HepG2 (cell line): ENCODE measurements around the gene CEP57L1. TPM values are rescaled to one million over a fixed set of nuclear protein-coding genes. Genes with fewer than 3 reads are reported as not detected.

Source experiments
- ATAC-seq: fragments of 200-7000 bp; cut with Tn5 transposase; 3 replicates; pipeline ENCODE4 v1.9.1; 2020; ENCODE audit warnings: mild to moderate bottlenecking, moderate library complexity
- BruUV-seq: library from RNA; stranded (reverse); fragments of 400-500 nt; replicated peaks from 2 replicates; lab custom pipeline; 2021; lab: Mats Ljungman, UMichigan
- CTCF ChIA-PET: fragments of 300-600 bp; formaldehyde crosslinking; extraction: SDS; loops from one replicate; lab custom pipeline; 2021; ENCODE audit warnings: low total read pairs, inconsistent platforms, low intra/inter-chr PET ratio; lab: Yijun Ruan, JAX
- POLR2A ChIA-PET: fragments of 350-600 bp; sonication (Branson Sonifier 250); formaldehyde crosslinking; loops from one replicate; lab custom pipeline; 2020; ENCODE audit warnings: antibody characterized with exemption, inconsistent platforms; lab: Yijun Ruan, JAX
- DNase-seq: peaks from one replicate; pipeline ENCODE4 v3.0.0-alpha.2; 2015; ENCODE audit warnings: low spot score
- FAIRE-seq: peaks from 3 replicates; lab custom pipeline; 2011; peaks lifted over from hg19 to GRCh38; lab: Jason Lieb, UNC
- H2AFZ ChIP-seq: one replicate; pipeline ENCODE4 v1.6.1; 2011; ENCODE audit warnings: low read length, inconsistent platforms
- H3K27ac ChIP-seq: fragments of 300-600 bp; 3 replicates; pipeline ENCODE4 v1.8.0; 2011; ENCODE audit warnings: mixed run types, mild to moderate bottlenecking, mixed read lengths, low read length, inconsistent platforms; ENCODE audit not compliant: insufficient read depth; ENCODE audit errors: extremely low read length
- H3K27me3 ChIP-seq, 2 experiments: fragments of 200-600 bp in 1 of 2; 2 replicates in 1 of 2; 3 replicates in 1 of 2; pipeline versions ENCODE4 v1.6.0 to v1.8.0; 2011; ENCODE audit warnings: low read length in 2 of 2, mild to moderate bottlenecking in 2 of 2, moderate library complexity in 2 of 2, inconsistent platforms in 1 of 2; ENCODE audit not compliant: insufficient read depth in 2 of 2, control insufficient read depth in 1 of 2
- H3K36me3 ChIP-seq, 2 experiments: fragments of 200-600 bp in 1 of 2; replicated peaks in 1 of 2; 2 replicates in 1 of 2; 3 replicates in 1 of 2; pipeline versions ENCODE4 v1.5.1 to v1.8.0; 2011; ENCODE audit warnings: low read length in 2 of 2, inconsistent platforms in 1 of 2; ENCODE audit not compliant: insufficient read depth in 2 of 2, control insufficient read depth in 1 of 2
- H3K4me1 ChIP-seq: 2 replicates; pipeline ENCODE4 v1.5.1; 2012; ENCODE audit warnings: low read length, inconsistent platforms; ENCODE audit not compliant: insufficient read depth
- H3K4me2 ChIP-seq: 2 replicates; pipeline ENCODE4 v1.6.0; 2011; ENCODE audit warnings: low read depth, low read length, inconsistent platforms
- H3K4me3 ChIP-seq, 3 experiments: fragments of 200-600 bp in 1 of 3; sonication (generic), shearing (Covaris generic) in 1 of 3; replicated peaks in 1 of 3; 2 replicates each; pipeline ENCODE4 v1.5.1; 2011 to 2016; ENCODE audit warnings: low read length in 3 of 3, inconsistent platforms in 2 of 3, low read depth in 2 of 3, mild to moderate bottlenecking in 2 of 3, control low read depth in 1 of 3, mixed read lengths in 1 of 3; ENCODE audit not compliant: insufficient read depth in 1 of 3
- H3K79me2 ChIP-seq: one replicate; pipeline ENCODE4 v1.6.1; 2011; ENCODE audit warnings: low read length, inconsistent platforms; ENCODE audit not compliant: insufficient read depth
- H3K9ac ChIP-seq: 2 replicates; pipeline ENCODE4 v1.6.0; 2011; ENCODE audit warnings: mild to moderate bottlenecking, low read depth, low read length, inconsistent platforms; ENCODE audit not compliant: insufficient read depth
- H3K9me3 ChIP-seq: 2 replicates; pipeline ENCODE4 v1.5.1; 2012; ENCODE audit warnings: mild to moderate bottlenecking, low read length
- H4K20me1 ChIP-seq: 2 replicates; pipeline ENCODE4 v1.6.0; 2011; ENCODE audit warnings: inconsistent platforms, mild to moderate bottlenecking, low read length, moderate library complexity; ENCODE audit not compliant: insufficient read depth
- ARID5B ChIP-seq: IDR thresholded peaks from 2 replicates; pipeline ENCODE4 v1.4.0; 2020; ENCODE audit warnings: mild to moderate bottlenecking, missing genetic modification reagents
- BCL6 ChIP-seq: IDR thresholded peaks from 2 replicates; pipeline ENCODE4 v1.6.1; 2016; ENCODE audit warnings: missing genetic modification reagents, missing compliant biosample characterization
- EP300 ChIP-seq, 3 experiments: sonication (generic) in 1 of 3; formaldehyde crosslinking in 1 of 3; IDR thresholded peaks; 2 replicates each; pipeline versions ENCODE4 v1.5.1 to v1.6.1; 2011 to 2020; ENCODE audit warnings: low read depth in 2 of 3, low read length in 2 of 3, borderline replicate concordance in 1 of 3, improper control_type of control experiment in 1 of 3, mild to moderate bottlenecking in 1 of 3, missing genetic modification reagents in 1 of 3, moderate library complexity in 1 of 3
- HMG20A ChIP-seq: IDR thresholded peaks from 2 replicates; pipeline ENCODE4 v1.6.1; 2016; ENCODE audit warnings: borderline replicate concordance
- NFIC ChIP-seq: IDR thresholded peaks from 2 replicates; pipeline ENCODE4 v1.6.1; 2012; ENCODE audit warnings: mild to moderate bottlenecking, low read length, inconsistent platforms
- ONECUT2 ChIP-seq: sonication (generic); formaldehyde crosslinking; IDR thresholded peaks from 2 replicates; pipeline ENCODE4 v1.4.0; 2020; ENCODE audit warnings: missing genetic modification reagents
- PAXIP1 ChIP-seq: sonication (generic); formaldehyde crosslinking; conservative IDR thresholded peaks from 2 replicates; pipeline ENCODE4 v1.4.0; 2020; ENCODE audit warnings: mild to moderate bottlenecking, missing genetic modification reagents, moderate library complexity
- SOX5 ChIP-seq: IDR thresholded peaks from 2 replicates; pipeline ENCODE4 v1.6.1; 2016; ENCODE audit warnings: borderline replicate concordance
- TCF7L2 ChIP-seq: IDR thresholded peaks from 2 replicates; pipeline ENCODE4 v1.6.1; 2011; ENCODE audit warnings: mild to moderate bottlenecking, low read depth, low read length, moderate library complexity
- TIGD3 ChIP-seq: sonication (generic); formaldehyde crosslinking; IDR thresholded peaks from 2 replicates; pipeline ENCODE4 v1.5.1; 2020; ENCODE audit warnings: mild to moderate bottlenecking, missing genetic modification reagents, borderline replicate concordance
- ZBTB2 ChIP-seq: sonication (generic); formaldehyde crosslinking; IDR thresholded peaks from 2 replicates; pipeline ENCODE4 v1.8.0; 2022; ENCODE audit warnings: low read depth, missing genetic modification reagents
- WGBS: methylation state at CpG from one replicate; pipeline ENCODE4 v1.1.6; 2017; ENCODE audit warnings: low lambda C conversion rate; 5-methylcytosine and 5-hydroxymethylcytosine counted together
- in situ Hi-C: cut with HindIII; loops from 2 replicates; pipeline ENCODE4 v1.10.0; 2017; ENCODE audit warnings: low pct_unique_long_range_greater_than_20kb; ENCODE audit not compliant: extremely low pct_ligation_motif_present
- intact Hi-C: fragments of 100-400 bp; cut with micrococcal nuclease; formaldehyde crosslinking; loops from one replicate; pipeline ENCODE4 v1.10.0; 2022; ENCODE audit not compliant: unreplicated experiment
- polyA plus RNA-seq, 8 experiments: library from polyadenylated mRNA; depleted of rRNA in 3 of 8; stranded (reverse) in 7 of 8; unstranded in 1 of 8; fragments of >200 nt; fragmentation: Illumina TruSeq in 4 of 8; extraction: Trizol in 4 of 8; gene quantifications; 2 replicates each; pipeline versions ENCODE4 v1.2.1 to v1.2.3, GENCODE V29; 2011 to 2016; ENCODE audit warnings: low read depth in 4 of 8, missing spikeins in 1 of 8, mixed read lengths in 1 of 8; ENCODE audit not compliant: insufficient read depth in 1 of 8
- total RNA-seq, 5 experiments: library from RNA; depleted of rRNA; stranded (reverse); fragments of >200 nt; fragmentation: Illumina TruSeq; extraction: Trizol; gene quantifications; 2 replicates each; pipeline ENCODE4 v1.2.3, GENCODE V29; 2016; ENCODE audit warnings: low read depth in 1 of 5

The CEP57L1 gene
- total and polyA plus RNA-seq, 2 of the 13 experiments (the other 11 are each of a cell fraction or from before 2014, with no cell fraction given) = 7.7 to 15.5 TPM

- in situ Hi-C loops (no loop called here), intact Hi-C loops (loop anchor here (1.0 to 2.0 kb wide), 2 partner anchors 9 to 42 kb away; no protein-coding TSS in a partner anchor)
- H4K20me1 ChIP-seq = no peaks in the 10 kb centered on the region
- H3K79me2 ChIP-seq = no peaks in the 10 kb centered on the region
- H3K4me1 ChIP-seq = peaks cover 48% of the 10 kb centered on the region
- H3K9ac ChIP-seq = peak overlapping the region; percentile 27; the same call in 1 of the 2 replicates
- no peaks in the 10 kb centered on the region for H3K36me3 ChIP-seq
- H3K4me3 ChIP-seq = no peak overlapping the region
- no peaks in the 10 kb centered on the region for H3K27me3 ChIP-seq
- ATAC-seq (peak; percentile 85), DNase-seq (peak; percentile 78), FAIRE-seq (peak; percentile 37)
- POLR2A ChIA-PET = interaction anchor here (1.0 to 1.4 kb wide), 3 partner anchors 41 to 492 kb away, joined by 4 to 7 read pairs (median 5); partner anchors contain the start of genes CEP57L1 and SESN1
- BruUV-seq = no TSS peak
- no peaks in the 10 kb centered on the region for H3K9me3 ChIP-seq
- peak overlapping the region; percentile 59 for H3K4me2 ChIP-seq
- no peak overlapping the region for H2AFZ ChIP-seq
- CTCF ChIA-PET = interaction anchor here (1.0 kb wide), 1 partner anchor 23 kb away, joined by 3 read pairs; no protein-coding TSS in a partner anchor
- WGBS = 0% methylated on average over 1 of the region's 1 CpG
- peak overlapping the region; percentile 52 for H3K27ac ChIP-seq
- peak; percentile 44; the same call in 1 of the 2 replicates for TF ChIP-seq HMG20A (CRISPR knock-in tag)
- no peak for TF ChIP-seq ZBTB2
- TF ChIP-seq TIGD3 = no peak
- peak; percentile 71 for TF ChIP-seq BCL6 (CRISPR knock-in tag)
- TF ChIP-seq TCF7L2 = peak; percentile 57; the same call in 1 of the 2 replicates
- TF ChIP-seq EP300 (IDR thresholded peaks at IDR 0.05; ENCODE audit: low read depth in 2 of 2, low read length in 2 of 2) = peak in 1 of 2 experiments; percentile 67; a peak in 1 of 4 replicates
- no peak for TF ChIP-seq EP300 (CRISPR knock-in tag; IDR thresholded peaks at IDR 0.05; ENCODE audit: borderline replicate concordance)
- TF ChIP-seq NFIC = no peak
- TF ChIP-seq ONECUT2 (CRISPR knock-in tag) = peak; percentile 96
- 0 out of 2 replicates have a peak, but pooled peaks have one; percentile 35 for TF ChIP-seq PAXIP1
- TF ChIP-seq ARID5B = peak; percentile 84
- TF ChIP-seq SOX5 = peak; percentile 65; the same call in 1 of the 2 replicates
Observed at GRCh38 chr6:109050447-109051102, 44.7 kb upstream of the CEP57L1 start.
